Suppressor macrophage treated with lipopolysaccharide for 1 hour (primary cell): ENCODE measurements around the gene TTLL10.

Source experiments
- DNase-seq, 3 donors: peaks; one replicate each; pipeline ENCODE4 v3.0.0-alpha.2; 2020 to 2022

Gene TTLL10, protein sequence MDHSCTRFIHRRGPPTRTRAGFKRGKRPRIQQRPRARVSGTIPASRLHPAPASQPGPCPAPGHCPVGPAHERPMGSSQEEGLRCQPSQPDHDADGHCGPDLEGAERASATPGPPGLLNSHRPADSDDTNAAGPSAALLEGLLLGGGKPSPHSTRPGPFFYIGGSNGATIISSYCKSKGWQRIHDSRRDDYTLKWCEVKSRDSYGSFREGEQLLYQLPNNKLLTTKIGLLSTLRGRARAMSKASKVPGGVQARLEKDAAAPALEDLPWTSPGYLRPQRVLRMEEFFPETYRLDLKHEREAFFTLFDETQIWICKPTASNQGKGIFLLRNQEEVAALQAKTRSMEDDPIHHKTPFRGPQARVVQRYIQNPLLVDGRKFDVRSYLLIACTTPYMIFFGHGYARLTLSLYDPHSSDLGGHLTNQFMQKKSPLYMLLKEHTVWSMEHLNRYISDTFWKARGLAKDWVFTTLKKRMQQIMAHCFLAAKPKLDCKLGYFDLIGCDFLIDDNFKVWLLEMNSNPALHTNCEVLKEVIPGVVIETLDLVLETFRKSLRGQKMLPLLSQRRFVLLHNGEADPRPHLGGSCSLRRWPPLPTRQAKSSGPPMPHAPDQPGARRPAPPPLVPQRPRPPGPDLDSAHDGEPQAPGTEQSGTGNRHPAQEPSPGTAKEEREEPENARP

DNA sequence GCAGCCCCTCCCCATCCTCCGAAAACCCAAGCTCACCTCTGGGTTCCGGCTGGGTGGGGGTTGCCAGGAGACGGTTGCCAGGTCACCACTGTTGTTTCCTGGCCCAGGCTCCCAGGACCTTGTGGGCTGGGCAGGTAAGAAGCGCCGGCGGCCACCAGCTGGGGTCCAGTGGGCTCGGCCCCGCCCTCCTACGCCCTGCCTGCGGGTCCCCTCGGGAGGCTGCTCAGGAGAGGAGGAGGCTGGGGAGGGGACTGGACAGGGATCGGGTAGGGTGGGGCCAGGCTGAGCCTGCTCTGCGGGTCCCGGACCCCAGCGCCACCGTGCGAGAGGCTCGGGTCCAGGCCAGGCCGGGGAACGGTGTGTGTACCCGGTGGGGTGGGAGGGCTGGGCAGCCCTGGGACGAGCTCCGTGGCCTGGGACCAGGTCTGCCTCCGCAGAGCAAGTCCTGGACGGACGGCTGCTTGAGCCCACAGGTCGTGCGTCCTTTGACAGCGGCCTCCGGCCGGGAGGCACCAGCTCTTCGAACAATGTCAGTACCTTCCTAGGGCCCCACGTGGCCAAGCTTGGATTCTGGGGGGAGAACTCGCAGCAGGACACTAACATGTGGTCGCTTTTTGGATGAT is at the start of gene TTLL10:
TSS of gene TTLL10 (plus strand) at position 88 of the 623 bp plus-strand sequence. CDS start 5,336 bp downstream, outside the sequence.
- DNase-seq, result no peak

GRCh38 chr1:1124508-1124785 is 49.2 kb upstream of the TTLL10 start:
- no peak for DNase-seq

DNA sequence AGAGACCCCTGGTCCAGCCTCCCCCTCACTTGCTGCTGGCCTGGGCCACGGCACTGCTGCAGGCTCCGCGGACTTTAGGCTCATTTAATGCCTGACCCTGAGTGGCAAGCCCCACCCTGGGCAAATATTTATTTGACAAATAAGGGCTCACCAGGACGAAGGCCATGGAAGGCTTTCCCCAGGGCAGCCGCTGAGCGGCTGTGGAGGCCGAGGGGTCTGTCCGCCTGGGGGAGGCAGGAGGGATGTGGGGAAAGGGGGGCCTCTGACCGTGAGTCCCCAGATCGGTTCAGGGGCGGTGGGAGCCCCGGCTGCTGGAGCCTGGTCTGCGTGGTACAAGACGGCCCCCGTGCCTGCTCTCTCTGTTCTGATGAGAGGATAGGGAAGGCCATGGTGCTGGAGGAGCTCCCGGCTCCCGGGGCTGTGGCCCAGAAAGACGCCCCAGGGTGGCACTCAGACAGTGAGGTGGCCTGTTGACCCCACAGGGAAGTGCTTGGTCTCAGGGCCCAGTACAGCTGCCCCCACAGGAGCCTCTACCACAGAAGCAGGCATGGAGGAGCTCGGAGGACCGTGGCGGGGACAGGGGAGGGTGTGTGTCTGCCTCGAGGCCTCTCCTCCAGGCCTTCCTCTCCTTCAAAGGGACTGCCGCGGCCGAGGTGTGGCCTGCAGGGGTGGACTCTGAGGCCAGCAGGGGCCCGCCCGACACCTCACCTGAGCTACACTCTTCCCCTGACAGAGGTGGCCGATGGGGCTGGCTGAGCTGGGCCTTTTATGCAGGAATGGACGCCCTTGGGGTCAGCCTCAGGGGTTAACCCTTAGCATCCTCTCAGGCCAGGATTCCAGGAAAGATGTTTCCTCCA is 48.7 kb upstream of the TTLL10 start:
- no peak for DNase-seq

- DNase-seq, result no peak
Measured at GRCh38 chr1:1125945-1126344, 47.7 kb upstream of the TTLL10 start.

- DNase-seq, result no peak
Measured at GRCh38 chr1:1127551-1128451, 45.9 kb upstream of the TTLL10 start.

DNA sequence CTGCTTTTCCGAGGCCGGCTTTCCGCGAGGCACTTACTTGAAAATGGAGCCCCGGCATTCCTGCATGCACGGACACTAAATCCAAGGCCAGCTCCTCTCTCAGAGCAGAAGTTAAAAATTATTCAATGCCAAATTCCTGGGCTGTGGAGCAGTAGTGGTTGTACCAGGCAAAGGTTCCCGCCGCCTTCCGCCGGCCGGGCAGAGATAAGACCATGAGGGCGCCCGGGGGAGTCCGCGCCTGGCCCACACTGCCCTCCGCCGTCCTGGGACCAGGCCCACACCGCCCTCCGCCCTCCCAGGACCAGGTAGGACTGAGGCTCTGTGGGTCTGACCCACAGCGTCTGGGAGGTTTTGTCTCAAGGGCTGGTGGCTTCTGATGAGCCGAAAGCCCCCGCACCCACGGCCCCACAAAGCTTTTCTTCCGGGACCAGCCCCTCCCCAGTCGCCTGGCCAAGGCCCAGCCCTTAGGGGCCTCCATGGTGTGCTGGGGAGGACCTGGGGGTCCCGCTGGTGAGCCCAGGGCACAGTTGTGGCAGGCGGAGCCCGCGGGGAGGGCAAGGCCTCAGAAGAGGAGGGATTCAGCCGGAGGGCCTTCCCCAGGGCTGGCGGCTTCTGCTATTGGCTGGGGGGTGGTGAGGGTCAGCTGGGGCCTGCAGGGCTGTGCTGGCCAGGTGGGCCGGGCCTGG is 45.1 kb upstream of the TTLL10 start:
- no peak for DNase-seq

DNA sequence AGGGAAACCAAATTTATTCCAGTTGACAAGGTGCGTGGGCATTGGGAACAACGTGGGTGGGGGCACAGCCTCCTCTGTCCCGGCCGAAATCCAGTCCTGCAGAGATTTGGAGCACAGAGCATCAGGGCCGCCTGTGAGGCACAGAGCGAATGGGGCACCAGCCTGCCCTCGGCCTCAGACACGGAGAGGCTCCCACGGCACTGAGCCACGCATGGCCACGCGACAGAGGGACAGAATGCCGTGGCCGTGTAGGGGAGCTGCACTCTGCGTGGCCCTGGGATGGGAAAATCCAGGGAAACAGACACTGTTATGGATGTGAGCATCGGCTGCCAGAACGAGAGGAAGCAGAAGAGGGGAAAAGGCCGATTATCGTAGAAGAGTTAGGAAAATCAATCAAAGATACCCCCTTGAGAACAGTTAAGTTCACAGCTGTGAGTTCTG is 44.3 kb upstream of the TTLL10 start:
- no peak for DNase-seq

DNA sequence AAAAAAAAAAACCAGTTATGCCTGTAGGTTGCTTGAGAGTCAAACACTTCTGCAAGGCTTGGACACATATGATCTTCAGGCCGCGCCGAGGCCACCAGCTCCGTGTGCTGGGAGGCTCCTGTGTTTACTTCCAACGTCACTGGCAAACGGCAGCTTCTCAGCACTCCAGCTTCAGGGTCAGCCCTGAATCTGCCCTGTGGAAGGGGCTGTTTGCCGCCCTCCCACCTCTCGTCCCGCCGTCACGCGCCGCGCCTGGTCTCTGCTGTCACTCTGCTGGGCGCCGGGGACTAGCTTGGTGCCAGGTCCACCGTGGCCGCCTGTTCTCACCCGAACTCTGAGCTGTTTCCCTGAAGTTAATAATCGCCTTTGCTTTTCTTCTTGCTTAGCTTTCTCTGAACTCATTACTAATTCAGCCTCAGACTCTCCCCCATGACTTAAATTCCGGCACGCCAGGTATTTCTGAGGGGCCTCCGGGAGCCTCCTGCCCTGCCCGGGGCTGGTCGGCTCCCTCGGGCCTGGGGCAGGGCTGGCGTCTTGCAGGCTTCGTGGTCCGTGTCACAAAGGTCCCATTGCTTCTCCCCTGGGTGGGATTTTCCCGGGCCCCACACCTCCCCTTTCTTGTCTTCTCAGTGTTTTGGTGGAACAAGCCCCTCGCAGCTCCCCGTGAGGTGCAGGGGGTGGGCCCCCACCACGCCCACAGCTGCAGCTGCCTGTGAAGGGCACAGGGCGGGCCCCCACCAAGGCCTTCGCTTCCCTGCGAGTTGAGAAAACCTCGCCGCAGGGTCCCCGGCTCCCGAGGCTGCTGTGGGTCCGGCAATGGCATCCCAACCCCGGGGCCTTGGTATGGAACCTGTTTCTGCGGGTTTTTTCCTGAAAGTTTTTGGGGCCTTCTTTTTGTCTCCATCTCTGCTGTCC is 43.2 kb upstream of the TTLL10 start:
- no peak for DNase-seq

DNA sequence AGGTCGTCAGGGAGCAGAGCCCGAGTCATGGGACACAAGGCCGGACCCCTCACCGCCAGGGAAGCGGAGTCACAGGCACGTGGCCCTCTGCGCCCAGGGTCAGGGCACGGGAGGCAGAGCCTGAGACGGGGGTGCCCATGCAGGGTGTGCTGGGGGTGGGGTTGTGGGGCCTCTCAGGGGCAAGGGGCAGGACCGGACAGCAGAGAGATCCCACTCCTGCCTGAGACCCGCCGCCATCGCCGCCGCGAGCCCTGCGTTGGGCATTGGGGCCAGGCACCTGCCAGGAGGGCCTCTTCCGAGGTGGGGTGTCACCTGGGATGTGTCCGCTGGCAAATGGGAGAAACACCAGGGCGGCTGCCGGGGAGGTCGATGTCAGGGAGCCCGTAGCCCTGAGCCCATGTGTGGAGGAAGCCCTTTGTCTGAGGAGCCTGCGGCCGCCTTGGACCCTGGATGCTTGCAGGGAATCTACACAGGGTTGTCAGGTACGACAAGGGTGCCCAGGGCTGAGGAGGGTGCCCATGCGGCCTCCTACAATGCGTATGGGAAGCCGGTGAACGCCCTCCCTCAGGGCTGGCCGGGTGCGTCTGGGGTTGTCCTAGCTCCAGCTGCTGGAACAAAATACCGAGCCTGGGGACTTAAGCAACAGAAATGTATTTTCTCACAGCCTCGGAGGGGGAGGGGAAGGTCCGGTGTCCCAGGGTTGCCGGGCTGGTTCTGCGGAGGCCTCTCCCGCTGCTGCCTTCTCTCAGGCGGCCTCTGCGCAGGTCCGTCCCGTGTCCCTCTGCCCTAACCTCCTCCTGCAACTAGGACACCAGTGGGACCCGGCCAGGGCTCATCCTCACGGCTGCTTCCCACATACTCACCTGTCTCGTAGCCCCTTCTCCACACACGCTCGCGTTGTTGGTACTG is 41.4 kb upstream of the TTLL10 start:
- no peak for DNase-seq

DNA sequence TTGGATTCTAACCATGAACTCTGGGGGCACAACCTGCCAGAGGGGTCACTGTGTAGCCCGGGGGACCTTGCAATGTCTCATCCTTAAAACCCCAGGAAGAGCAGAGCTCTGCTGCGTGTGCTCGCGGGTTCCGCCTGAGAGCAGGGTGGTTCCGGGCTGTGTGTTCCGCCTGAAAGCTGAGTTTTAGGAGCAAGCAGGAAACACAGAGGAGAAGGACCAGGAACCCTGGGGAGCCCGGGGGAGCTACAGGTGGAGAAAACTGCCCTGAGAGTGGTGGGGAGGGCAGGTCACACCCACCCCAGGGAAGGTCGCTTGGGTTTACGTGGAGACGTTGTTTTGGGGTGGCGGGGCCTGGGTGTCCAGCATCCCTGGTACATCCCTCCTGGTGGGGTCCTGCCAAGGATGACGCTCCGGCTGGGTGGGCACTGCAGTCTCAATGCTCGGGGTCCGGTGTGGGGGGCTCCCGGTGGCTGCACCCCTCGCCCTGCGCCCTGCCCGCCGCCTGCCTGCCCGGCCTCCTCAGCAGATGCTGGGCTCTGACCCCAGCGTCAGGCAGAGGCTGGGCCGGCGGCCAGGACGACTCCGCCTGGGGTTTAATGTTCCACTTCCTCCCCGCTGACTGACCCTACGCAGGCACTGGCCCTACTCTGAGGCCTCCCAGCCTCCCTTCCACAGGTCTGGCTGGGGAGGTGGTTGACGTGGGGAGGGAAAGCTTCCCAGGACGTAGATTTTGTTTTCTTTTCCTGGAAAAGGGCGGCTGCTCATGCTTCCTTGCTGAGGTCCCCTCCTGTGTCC is 40.5 kb upstream of the TTLL10 start:
- no peak for DNase-seq

- DNase-seq, result no peak
Measured at GRCh38 chr1:1134300-1134970, 39.2 kb upstream of the TTLL10 start.

DNA sequence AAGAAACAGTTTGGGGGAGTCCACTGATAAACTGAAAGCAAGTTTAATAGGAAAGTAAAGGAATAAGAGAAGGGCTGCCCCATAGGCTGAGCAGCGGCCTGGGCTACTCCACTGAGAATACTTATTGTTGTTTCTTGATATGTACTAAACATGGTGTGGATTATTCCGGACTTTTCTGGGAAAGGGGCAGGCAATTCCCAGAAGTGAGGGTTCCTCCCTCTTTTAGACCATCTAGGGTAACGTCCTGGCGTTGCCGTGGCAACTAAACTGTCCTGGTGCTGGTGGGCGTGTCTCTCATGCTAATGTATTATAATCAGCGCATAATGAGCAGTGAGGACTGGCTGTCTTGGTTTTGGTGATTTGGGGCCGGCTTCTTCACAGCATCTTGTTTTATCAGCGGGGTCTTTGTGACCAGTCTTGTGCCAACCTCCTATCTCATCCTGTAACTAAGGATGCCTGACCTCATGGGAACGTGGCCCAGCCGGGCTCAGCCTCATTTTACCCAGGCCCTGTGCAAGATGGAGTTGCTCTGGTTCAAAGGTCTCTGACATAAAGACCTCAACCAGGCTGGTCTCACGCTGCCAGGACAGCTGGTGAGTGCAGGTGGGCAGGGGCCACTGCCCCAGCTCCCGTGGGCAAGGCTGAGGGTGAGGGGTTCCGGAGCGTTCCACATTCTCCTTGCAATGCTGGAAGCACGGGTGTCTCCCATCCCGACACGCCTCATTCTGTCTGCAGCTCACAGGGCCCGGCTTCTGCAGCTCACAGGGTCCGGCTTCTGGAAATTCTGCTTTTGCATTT is 38.1 kb upstream of the TTLL10 start:
- peak in 1 of 3 donors; percentile 29 for DNase-seq

DNA sequence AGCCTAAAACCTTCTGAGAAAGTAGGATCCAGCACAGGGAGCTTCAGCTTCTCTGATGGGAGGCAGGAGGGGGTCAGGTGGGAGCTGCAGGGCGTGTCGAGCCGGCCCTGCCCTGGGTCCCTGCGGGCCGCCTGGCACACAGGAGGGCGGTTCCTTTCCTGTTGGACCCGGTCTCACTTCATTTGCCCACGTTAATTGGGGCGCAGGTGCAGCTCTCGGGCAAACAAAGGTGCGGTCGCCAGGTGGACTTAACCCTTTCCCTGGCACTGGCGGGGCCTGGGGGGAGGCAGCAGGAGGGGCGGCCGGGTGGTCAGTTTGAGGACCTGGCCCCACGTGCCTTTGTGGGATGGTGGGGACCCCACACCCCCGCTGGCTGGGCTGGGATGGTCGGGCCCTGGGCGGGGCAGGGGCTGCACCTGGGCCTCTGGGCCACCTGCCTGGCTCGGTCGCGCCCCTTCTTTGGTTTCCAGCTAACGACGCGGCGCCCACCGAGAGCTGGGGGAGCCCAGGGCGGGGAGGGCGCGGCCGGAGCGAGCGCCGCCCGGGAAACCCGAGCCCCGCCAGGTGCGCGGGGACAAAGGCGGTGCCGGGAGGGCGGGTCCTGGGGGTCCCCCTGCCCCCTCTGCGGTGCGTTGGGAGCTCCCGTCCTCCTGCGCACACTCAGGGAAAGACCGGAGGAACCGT is 37.0 kb upstream of the TTLL10 start:
- no peak for DNase-seq

GRCh38 chr1:1137256-1138045 is 36.2 kb upstream of the TTLL10 start:
- peak; percentile 40 to 72 (median 50) for DNase-seq

- no peak for DNase-seq
Measured at GRCh38 chr1:1140673-1141072, 33.0 kb upstream of the TTLL10 start.
